Fibroblast of the aortic adventitia (primary cell): ENCODE data around the gene DPM1. TPM values are rescaled to one million over a fixed set of nuclear protein-coding genes. Genes with fewer than 3 reads are reported as not detected.

Experiments
- DNase-seq: peaks from one replicate; pipeline ENCODE4 v3.0.0-alpha.2; 2010; ENCODE audit warnings: low read depth
- H3K4me3 ChIP-seq: 2 replicates; pipeline ENCODE4 v1.5.1; 2011; ENCODE audit warnings: low read depth, mild to moderate bottlenecking, control low read depth, low read length, moderate library complexity
- total RNA-seq: library from RNA; depleted of rRNA; stranded (reverse); fragments of >200 nt; gene quantifications from 2 replicates; pipeline ENCODE4 v1.2.3, GENCODE V29; 2012; ENCODE audit warnings: low replicate concordance
- TF ChIP-seq, protein P1 (sequence below): IDR thresholded peaks from 2 replicates; pipeline ENCODE4 v1.5.1; 2011; ENCODE audit warnings: mild to moderate bottlenecking, low read length, control low read depth, inconsistent platforms; ENCODE audit not compliant: insufficient read depth

Gene DPM1
- total RNA-seq, 1 donor: 70.8 TPM

DNA sequence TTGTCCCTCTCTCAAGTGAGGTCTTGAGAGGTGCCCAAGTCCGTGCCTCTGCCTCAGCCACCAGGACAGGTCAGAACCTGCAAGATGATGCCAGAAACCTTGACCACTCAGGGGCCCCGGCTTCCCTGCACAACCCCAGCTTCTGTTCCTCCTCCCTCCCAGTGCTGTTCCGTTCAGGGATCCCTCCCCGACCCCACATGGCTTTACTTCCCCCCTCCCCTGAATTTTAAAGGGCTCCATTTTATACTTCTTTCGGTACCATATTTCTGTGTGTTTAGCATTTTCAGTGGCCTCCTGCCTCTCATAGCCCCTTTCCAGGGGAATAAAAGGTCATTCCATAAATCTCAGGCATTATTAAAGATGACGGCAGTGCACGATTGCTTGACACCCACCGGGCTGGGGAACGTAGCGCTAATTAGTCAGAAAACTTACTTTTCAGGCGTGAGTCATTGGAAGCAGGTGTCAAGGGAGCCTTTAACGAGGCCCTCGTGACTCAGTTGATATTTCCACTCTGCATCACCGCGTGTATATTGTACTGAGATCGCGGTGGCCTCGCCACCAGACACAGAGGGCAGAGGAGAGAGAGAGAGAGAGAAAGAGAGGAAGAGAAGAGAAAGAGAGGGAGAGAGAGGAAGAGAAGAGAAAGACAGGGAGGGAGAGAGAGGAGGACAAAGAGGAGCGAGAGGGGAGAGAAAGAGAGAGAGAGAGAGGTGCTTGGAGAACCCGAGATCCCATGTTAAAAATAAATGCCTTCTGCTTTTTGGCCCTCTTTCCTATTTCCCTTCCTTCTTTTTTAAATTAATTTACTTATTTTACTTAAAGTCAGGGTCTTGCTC, 43.3 kb upstream of the DPM1 start:
- TF ChIP-seq, protein P1, sequence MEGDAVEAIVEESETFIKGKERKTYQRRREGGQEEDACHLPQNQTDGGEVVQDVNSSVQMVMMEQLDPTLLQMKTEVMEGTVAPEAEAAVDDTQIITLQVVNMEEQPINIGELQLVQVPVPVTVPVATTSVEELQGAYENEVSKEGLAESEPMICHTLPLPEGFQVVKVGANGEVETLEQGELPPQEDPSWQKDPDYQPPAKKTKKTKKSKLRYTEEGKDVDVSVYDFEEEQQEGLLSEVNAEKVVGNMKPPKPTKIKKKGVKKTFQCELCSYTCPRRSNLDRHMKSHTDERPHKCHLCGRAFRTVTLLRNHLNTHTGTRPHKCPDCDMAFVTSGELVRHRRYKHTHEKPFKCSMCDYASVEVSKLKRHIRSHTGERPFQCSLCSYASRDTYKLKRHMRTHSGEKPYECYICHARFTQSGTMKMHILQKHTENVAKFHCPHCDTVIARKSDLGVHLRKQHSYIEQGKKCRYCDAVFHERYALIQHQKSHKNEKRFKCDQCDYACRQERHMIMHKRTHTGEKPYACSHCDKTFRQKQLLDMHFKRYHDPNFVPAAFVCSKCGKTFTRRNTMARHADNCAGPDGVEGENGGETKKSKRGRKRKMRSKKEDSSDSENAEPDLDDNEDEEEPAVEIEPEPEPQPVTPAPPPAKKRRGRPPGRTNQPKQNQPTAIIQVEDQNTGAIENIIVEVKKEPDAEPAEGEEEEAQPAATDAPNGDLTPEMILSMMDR: no peak
- no peak for DNase-seq
- no peak overlapping the region for H3K4me3 ChIP-seq

DNA sequence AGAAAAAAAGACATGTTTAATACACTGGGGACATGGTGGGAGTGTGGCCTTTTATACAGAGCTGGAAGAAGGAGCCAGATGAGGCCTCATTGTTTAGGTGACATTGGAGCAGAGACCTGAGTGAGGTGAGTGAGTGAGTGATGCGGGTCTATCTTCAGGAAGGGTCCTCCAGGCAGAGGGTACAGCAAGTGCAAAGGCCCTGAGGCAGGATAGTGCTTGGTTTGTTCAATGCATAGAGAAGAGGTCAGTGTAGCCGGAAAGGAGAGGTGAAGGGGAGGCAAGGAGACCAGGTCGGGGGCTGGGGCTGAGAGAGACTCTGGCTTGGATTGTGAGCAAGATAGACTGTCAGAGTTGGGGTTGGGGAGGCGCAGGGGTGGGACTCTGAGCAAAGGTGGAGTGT, 41.0 kb upstream of the DPM1 start:
- H3K4me3 ChIP-seq: no peak overlapping the region
- TF ChIP-seq, protein P1: no peak
- no peak for DNase-seq

DNA sequence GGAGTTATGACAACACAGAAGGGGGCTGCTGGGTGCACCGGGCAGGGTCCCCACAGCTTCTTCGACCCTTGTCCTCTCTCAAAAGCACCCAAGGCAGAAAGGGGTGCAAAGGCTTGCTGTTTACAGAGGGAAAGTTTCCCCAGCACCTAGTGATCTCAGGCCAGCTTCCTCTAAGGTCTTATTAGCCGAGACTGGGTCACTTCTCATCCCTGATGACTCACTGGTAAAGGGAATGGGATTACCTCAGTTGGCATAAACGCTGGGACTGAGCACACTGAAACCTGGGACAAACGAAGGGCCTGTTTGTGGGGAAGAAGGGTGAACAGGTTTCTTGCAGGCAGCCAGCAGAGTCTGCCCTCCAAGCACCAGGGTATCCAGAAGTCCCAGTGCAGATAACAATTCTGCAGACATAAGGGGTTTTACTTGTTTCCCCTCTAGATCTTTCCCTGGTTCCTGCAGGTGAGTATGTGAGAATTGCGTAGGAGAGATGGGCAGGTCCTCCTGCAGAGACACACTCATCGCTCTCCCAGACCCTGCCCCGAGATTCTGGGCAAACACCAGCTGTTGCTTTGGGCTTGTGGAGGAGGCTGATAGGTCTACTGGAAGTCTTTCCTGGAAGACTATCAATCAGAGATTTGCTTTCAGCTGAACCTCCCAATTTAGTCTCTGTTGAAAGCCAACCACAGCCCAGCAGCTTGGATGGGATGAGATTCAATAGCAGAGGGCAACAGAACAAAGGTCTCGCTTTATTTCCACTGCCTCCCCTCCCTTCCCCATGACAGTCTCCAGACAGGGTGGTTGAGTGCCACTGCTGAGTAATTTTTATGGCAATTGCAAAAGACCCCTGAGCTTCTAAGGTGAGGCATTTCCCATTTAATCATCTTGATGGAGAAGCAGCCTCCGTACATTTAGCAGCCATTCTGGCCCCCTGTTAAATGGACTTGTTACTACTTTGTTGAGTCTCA, 38.9 kb upstream of the DPM1 start:
- no peak overlapping the region for H3K4me3 ChIP-seq
- no peak for DNase-seq
- TF ChIP-seq, protein P1: no peak

DNA sequence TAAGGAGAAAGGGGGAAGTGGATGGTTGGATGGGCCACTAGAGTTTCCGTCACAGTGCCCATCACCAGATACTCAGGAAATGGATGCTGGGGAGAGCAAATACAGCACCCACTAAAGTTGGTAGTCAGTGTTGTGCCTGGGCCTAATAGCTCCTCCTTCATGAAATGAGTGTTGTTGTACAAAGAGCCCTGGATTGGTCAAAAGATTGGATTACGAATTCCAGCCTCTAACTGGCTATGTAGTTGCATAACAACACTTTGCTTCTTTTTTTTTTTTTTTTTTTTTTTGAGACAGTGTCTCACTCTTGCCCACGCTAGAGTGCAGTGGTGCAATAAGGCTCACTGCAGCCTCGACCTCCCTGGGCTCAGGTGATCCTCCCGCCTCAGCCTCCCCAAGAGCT, 37.2 kb upstream of the DPM1 start:
- TF ChIP-seq, protein P1: no peak
- peak; percentile 31 for DNase-seq
- no peak overlapping the region for H3K4me3 ChIP-seq

DNA sequence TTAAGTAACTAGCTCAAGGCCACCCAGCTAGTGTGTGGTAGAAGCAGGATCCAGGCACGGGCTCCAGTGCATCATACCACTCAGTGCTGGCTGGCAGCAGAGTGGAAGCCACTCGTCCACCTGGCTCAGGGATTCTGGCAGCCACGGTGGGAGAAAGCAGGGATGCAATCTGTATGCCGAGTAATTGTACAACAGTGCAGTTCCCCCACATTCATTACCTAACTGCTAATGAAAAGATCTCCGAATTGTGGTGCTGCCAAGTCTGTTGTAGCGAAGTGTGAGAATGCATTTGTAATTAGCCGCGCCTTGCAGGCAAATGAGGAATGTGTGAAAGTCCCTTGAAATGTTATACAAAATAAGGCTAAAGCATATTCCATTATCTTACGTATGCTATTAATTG, 35.5 kb upstream of the DPM1 start:
- DNase-seq: no peak
- no peak overlapping the region for H3K4me3 ChIP-seq
- TF ChIP-seq, protein P1: no peak

DNA sequence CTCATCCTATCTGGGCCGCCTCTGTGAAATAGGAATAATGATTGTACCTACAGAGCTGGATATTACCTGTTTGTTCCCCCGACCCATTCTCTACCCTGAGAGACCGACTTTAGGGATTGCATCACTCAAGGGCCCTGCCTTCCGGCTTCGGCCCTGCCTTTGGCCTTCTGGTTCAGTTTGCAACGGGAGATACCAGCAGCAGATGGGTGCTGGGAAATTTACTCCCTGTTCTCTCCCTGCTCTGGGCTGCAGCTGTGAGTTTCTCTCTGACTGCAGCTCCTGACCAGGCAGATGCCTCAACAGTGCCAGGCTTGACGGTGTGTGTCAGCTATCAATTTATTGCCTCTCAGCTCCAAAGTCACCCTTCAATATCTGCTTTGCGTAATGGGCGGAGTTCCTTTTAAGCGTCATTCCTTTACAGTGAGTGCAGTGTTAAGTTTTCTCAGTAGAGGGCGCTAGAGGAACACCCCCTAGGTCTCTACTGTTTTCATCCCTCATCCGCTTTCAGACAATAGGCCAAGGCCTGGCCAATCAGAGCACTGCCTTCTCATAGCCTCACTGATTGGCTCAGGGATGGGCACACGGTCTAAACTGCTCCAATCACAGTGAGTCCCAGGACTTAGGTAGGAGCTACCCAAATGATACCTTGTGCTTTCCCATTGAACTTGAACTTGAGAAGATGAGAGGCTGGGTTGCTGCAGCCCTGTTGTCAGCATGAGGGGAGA, 34.6 kb upstream of the DPM1 start:
- TF ChIP-seq, protein P1: peak; percentile 76
- no peak overlapping the region for H3K4me3 ChIP-seq
- DNase-seq: peak; percentile 76
